ENCODE measurements around the gene TMPO.
"Not testable (repeated sequence)": the region's sequence is repeated elsewhere in the genome, so short reads cannot be mapped to it uniquely, and the experiment has no call there.

Gene TMPO

DNA sequence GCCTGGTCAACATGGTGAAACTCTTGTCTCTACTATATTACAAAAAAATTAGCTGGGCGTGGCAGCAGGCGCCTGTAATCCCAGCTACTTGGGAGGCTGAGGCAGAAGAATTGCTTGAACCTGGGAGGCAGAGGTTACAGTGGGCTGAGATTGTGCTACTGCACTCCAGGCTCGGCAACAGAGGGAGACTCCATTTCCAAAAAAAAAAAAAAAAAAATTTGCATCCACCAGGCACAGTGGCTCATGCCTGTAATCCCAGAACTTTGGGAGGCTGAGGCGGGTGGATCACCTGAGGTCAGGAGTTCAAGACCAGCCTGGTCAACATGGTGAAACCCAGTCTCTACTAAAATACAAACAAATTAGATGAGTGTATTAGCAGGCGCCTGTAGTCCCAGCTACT, 3.6 kb upstream of the TMPO start:
- not testable (repeated sequence) for DNase-seq (ENCODE audit: low spot score)

DNA sequence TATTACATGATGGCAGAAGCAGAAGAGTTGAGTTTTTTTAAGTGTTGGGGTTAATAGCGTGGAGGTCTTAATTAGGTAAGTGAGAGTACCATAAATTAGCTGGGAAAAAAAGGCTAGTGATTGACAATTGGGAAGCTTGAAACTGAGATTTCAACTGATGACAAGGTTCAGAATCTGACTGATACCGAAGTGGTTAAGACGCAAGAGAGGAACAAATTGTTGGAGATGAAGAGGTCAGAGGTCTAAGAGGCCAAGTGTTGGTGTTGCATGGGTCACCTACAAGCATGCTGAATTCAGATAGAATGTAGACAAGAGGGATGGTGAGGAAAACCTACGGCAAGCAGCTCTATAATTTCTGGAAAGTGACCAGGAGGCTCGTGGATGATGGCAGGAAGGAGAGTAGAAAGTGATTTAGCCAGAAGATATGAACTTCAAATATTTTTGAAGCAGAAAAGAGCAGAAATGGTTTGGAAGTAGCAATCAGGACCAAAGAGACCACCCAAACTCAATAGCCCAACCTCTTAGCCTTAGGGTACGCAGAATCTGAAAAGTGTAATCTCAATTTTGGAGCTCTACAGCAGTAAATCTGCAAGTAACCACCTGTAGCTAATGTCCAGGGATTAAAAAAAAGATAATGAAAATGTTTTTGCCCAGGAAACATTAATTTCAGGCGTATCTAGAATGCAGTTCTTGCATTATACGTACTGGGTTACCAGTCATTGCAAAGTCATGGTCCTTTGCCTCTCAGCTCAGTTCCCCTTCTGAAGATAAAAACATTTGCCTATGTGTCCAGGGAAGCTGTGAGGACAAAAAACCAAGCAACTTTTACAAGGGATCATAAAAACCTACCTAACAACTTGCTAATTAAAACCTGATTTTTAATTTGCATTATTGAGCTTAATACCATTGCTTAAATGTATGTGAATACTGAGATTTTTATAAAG, 1.7 kb upstream of the TMPO start:
- DNase-seq (ENCODE audit: low spot score) = no peak

DNA sequence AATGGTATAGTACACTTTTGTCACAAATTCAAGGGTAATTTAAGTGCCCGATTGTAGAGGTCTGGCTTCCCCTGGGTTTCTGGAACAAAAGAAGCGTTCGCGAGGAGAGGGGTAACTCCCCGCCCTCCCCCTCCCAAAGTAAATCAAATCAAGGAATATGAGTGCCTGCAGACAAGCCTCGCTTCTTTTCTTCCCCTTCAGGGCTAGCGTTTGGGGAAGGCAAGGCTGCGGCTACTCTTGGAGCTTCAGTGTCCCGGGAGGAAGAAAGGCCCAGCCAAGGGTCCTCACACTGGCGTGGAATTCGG, 456 bp upstream of the TMPO start:
- DNase-seq (ENCODE audit: low spot score) = peak; percentile 14

DNA sequence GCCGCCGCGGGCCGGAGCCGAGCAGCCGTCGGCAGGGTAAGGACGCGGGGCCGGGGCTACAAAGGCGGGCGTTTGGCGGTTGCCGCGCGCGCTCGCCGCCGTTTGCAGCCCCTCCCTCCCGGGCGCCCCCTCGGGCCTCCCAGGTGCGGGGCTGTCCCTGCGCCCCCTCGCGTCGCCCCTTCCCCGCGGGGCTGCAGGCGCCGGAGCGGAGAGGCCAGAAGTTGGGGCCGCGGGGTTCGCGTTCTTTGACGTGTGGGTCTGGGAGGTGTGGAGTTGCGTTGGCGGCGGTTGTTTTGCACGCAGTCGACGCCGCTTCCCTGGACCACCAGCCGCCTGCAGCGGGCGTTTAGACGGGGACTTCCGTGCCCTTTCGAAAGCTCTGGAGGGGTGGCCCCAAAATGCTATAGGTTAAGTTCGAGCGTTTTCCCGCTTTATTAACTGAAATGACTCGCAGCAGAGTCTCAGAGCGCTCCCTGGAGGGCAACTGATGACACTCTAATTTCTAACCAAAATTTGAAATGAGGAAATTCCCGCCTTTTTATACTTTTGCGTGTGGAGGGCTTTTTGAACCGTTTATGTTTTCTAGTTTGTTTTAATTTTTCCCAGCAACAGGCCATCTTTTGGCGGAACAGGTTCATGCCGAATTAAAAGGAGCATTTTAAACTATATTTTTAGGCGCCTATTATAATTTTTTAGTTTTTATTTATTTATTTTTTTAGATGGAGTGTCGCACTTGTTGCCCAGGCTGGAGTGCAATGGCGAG, 902 bp downstream of the TMPO start:
- peak; percentile 77 for DNase-seq (ENCODE audit: low spot score)

DNA sequence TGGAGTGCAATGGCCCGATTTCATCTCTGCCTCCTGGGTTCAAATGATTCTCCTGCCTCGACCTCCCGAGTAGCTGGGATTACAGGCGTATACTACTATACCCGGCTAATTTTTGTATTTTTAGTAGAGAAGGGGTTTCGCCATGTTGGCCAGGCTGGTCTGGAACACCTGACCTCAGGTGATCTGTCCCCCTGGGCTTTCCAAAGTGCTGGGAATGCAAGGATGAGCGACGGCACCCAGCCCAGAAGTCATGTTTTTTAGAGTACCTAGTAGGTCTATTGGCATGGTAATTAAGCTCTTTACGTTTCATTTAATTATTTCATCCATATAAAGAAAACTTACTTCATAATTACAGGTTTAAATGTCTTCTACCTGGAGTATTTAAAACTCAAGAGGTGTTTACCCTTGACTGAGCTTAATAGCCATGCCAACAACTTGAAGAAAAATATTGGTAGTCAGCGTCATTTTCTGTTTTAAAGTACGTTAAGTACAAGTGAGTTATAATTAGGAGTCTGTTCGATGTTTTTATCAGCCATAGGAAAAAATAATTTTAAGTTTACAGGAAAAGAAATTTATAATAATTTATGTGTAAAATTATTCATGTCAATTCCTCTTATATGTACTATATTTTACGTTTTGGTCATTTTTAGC, 4.0 kb downstream of the TMPO start:
- DNase-seq (ENCODE audit: low spot score) = no peak

DNA sequence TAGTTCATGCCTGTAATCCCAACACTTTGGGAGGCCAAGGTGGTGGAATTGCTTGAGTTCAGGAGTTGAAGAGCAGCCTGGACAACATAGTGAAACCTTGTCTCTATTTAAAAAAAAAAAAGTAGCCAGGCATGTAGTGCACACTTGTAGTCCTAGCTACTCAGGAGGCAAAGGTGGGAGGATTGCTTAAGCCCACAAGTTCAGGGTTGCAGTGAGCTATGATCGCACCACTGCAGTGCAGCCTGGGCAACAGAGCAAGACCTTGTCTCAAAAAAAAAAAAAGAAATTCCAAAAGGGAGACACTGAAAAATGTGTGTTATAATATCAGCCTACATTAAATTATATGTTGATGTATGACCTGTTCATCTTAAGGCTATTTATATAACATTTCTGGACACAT, 14.7 kb downstream of the TMPO start:
- no peak for DNase-seq (ENCODE audit: low spot score)

DNA sequence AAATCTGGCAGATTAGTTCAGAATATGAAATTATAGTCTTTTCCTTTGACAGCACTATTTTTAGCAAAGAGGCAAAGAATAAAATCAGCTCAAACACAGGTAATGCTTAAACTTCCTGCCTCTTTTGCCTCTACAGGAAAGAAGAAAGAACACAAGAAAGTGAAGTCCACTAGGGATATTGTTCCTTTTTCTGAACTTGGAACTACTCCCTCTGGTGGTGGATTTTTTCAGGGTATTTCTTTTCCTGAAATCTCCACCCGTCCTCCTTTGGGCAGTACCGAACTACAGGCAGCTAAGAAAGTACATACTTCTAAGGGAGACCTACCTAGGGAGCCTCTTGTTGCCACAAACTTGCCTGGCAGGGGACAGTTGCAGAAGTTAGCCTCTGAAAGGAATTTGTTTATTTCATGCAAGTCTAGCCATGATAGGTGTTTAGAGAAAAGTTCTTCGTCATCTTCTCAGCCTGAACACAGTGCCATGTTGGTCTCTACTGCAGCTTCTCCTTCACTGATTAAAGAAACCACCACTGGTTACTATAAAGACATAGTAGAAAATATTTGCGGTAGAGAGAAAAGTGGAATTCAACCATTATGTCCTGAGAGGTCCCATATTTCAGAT, 17.4 kb downstream of the TMPO start:
- DNase-seq (ENCODE audit: low spot score) = peak; percentile 55

DNA sequence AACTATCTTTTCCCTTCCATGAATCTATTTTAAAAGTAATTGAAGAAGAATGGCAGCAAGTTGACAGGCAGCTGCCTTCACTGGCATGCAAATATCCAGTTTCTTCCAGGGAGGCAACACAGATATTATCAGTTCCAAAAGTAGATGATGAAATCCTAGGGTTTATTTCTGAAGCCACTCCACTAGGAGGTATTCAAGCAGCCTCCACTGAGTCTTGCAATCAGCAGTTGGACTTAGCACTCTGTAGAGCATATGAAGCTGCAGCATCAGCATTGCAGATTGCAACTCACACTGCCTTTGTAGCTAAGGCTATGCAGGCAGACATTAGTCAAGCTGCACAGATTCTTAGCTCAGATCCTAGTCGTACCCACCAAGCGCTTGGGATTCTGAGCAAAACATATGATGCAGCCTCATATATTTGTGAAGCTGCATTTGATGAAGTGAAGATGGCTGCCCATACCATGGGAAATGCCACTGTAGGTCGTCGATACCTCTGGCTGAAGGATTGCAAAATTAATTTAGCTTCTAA, 18.4 kb downstream of the TMPO start:
- peak; percentile 44 for DNase-seq (ENCODE audit: low spot score)

DNA sequence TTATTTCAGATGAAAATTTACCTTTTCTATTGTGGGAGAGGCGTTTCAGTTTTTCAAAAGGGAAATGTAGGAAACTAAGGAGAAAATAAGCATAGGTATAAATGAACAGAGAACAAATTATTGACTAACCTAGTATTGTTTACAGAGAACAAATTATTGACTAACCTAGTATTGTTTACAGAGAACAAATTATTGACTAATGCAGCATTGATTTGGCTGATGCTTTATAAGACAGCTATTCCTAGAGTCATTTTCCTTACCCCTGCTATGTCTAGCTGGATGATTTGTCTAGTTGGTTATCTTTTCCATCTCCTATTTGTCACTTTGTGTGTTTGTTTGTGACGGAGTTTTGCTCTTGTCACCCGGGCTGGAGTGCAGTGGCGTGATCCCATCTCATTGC, 22.6 kb downstream of the TMPO start:
- no peak for DNase-seq (ENCODE audit: low spot score)

DNA sequence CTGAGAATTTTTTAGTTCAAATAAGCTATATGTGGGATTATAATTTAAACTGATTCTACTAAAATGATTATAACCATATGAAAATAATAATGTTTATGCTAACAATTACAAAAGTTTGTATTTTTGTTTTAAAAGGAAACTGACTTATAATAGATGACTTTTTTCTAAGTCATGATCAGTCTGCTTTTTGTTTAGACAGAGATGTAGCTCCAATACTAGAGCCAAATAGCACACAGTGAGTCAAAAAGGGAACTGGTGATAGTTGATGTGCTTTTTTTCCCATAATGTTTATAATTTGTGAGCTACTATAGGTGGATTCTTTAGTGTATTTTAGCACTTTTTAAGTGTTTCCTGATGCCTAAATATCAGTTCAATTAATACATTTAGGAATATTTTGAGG, 28.3 kb downstream of the TMPO start:
- no peak for DNase-seq (ENCODE audit: low spot score)

DNA sequence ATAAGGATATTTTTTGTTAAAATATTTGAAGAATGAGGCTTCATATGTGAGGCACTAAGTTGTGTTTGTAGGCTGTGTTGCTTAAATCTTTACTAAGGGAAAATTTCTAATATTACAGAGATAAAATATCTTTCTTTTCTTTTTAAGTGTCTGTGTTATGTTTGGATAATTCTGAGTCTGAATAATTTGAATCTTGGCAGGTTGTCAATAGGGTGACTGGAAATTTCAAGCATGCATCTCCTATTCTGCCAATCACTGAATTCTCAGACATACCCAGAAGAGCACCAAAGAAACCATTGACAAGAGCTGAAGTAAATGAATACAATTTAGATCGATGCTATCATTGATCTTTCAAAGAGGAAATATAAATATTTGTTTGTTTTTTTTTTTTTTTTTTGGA, 29.4 kb downstream of the TMPO start:
- DNase-seq (ENCODE audit: low spot score) = peak; percentile 19

DNA sequence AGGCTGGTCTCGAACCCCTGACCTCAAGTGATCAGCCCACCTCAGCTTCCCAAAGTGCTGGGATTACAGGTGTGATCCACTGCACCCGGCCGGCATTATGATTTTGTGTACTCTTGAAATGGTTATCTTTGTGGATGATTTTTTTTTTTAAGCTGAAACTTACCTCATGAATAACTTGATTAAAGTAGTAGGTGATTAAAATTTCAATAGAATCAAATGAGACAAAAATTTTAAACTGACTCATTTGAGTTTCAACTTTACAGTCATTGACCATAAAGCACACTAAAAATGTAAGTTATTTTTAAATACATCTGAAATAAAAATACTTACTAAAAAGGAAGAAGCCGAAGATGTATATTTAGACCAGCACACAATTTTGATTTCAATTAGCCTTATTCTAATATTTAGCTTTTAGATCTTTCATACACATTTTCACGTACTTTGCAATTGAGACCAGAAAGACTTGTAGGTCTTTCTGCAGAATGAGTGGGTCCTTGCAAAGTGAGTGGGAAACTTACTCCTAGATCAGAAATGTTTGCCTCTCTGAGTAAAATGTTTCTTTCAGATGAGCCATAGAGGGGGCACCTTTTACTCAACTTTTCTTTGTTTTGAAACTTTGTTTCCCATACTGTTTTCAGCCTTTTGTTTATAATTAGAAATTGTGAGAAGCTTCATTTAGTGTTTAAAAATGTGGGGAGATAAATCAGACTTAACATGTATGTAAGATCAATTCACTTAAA, 34.2 kb downstream of the TMPO start:
- no peak for DNase-seq (ENCODE audit: low spot score)

DNA sequence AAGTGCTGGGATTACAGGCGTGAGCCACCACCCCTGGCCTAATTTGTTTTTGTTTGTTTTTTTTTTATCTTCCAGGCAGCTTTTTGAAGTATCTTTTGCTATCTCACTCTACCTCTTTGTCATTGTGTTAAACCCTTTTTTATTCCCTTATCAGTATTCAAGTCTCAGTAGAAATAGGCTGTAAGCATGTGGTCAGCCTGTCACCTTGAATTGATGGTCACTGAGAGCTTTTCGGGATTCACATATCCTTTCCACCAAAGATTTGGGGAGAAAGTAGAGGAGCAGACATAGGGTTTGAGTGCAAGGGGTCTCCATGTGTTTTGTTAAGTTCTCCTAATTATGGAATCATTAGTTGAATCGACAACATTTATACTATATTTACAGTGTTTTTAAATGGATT, 36.4 kb downstream of the TMPO start:
- no peak for DNase-seq (ENCODE audit: low spot score)

DNA sequence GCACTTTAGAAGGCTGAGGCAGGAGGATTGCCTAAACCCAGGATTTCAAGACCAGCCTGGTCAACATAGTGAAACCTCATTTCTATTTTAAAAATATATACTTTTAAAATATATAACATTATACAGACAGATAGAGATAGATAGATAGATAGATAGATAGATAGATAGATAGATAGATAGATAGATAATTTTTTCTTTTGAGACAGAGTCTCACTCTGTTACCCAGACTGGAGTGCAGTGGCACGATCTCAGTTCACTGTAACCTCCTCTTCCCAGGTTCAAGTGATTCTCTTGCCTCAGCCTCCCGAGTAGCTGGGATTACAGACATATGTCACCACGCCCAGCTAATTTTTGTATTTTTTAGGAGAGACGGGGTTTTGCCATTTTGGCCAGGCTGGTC, 42.7 kb downstream of the TMPO start:
- not testable (repeated sequence) for DNase-seq (ENCODE audit: low spot score)

DNA sequence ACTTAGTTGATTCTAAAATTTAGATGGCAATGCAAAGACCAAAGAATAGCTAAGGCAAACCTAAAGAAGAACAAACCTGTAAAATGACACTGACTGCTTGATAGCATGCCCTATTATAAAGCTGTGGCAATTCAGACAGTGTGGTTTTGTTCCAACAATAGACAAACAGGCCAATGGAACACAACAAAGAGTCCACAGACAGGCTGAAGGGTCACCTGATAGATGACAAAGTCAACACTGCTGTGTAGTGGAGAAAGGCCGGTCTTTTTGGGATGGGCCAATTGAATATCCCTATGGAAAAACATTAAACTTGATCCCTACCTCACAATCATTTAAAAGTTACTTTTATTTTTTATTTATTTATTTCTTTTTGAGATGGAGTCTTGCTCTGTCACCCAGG, 44.3 kb downstream of the TMPO start:
- DNase-seq (ENCODE audit: low spot score) = no peak

DNA sequence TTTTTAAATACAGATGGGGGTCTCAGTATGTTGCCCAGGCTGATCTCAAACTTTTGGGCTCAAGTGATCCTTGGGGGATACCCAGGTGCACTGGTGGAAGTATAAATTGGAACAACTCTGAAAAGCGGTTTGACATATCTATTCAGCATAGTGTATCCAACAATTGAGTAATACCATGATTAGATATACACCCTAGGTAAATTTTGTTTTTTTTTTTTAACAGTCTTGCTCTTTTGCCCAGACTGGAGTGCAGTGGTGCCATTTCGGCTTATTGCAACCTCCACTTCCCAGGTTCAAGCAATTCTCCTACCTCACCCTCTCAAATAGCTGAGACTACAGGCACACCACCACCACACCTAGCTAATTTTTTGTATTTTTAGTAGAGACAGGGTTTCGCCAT, 46.5 kb downstream of the TMPO start:
- no peak for DNase-seq (ENCODE audit: low spot score)

DNA sequence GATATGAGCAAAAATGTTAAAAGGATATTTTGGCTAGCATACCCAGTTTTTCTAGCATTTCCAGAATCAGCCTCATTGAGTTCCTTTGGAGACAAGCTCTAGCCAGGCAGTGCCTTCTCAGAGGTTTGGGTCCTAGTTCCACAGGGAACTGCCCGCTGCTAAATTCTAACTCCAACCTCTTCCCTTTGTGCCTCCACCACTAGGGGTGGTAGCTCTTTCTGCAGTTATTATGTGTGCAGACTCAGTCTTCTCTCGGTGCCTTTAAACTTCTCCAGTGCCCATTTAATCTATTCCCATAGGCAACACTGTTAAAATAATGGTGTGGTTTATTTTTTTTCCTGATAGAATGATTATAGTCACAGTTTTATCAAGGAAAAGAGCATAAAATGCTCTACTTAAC, 56.6 kb downstream of the TMPO start:
- DNase-seq (ENCODE audit: low spot score) = no peak

DNA sequence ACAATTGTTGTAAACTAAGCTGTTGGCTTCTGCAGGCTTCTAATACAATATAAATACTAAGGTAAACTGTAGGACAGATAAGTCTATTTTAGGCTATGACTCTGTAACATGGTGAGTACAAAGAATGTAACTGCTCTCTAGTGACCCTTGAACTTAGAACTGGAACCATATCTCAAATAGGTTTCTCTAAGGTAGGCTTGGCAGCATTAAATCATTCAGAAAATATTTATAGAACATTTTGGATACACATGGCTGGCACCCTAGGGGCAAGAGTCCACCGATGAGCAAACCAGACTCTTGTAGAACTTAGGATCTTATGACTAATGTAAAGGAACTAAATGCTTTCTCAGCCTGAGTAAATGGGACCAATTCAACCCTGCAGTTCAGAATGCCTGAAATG, 58.7 kb downstream of the TMPO start:
- no peak for DNase-seq (ENCODE audit: low spot score)

DNA sequence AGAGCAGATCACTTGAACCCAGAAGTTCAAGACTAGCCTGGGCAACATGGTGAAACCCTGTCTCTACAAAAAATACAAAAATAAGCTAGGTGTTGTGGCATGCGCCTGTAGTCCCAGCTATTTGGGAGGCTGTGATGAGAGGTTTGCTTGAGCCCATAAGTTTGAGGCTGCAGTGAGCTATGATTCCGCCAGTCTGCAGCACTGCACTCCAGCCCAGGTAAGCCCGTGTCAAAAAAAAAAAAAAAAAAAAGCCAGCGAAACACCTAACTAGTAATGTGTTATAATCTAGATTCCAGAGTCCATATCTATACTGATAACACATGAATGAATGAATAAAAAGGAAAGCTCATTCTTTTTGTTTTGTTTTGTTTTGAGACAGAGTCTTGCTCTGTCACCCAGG, 59.6 kb downstream of the TMPO start:
- DNase-seq (ENCODE audit: low spot score) = no peak

DNA sequence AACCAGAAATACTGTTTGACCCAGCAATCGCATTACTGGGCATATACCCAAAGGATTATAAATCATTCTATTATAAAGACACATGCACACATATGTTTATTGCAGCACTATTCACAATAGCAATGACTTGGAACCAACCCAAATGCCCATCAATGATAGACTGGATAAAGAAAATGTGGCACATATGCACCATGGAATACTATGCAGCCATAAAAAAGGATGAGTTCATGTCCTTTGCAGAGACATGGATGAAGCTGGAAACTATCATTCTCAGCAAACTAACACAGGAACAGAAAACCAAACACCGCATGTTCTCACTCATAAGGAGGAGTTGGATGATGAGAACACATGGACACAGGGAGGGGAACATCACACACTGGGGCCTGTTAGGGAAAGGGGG, 61.4 kb downstream of the TMPO start:
- DNase-seq (ENCODE audit: low spot score) = not testable (repeated sequence)

DNA sequence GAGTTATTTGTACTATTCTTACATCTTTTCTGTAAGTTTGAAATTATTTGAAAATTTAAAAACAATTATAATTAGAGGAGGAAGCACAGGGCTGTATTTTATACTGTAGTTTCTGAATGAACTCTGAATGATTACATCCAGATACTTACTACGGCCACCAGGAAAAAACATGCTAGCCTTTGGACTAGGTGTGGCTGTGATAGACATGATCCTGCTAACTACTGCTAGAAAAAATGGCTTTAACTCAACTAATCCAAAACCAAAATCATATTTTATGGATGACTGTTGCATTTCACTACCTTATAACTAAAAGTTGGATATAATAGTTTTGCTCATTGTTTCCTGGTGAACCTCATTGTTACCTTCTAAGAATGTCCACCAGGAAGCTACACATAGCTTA, 63.0 kb downstream of the TMPO start:
- DNase-seq (ENCODE audit: low spot score) = no peak

DNA sequence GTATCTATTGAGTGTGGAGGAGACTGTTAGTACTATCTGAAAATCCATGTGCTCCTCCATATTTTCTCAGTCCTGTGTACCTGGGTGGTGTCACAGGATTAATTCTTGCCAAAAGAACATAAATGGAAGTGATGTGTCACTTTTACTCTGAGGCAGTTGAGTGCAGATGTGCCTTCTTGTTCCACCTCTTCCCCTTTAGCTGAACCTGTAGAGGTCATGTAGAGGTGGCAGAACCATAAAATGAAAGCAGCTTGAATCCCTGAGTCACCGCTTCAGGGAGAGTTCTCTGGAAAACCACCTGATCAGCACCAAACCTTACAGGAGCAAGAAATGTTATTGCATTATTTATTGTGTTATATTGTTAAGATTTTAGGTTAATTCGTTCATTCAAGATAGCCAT, 63.4 kb downstream of the TMPO start:
- DNase-seq (ENCODE audit: low spot score) = no peak

Measured in GM03348 (cell line).